ENCODE data around the gene ACAA2. TPM values are rescaled to one million over a fixed set of nuclear protein-coding genes. Genes with fewer than 3 reads are reported as not detected.

The ACAA2 gene
- total and polyA plus RNA-seq, 2 experiments from 2014 or later, result 91.1 to 126 TPM

GRCh38 chr18:49844903-49845302, 31.6 kb upstream of the ACAA2 start:
- H4K20me1 ChIP-seq (replicated peaks; ENCODE audit: insufficient read depth), result no peaks in the 10 kb centered on the region
- H3F3A ChIP-seq (replicated peaks; ENCODE audit: low read depth), result no peaks in the 10 kb centered on the region
- DNase-seq (ENCODE audit: low spot score) (no peak), ATAC-seq (no peak)
- no peak for TF ChIP-seq ZNF114 (CRISPR knock-in tag; IDR thresholded peaks at IDR 0.05)
- TF ChIP-seq NANOG (IDR thresholded peaks at IDR 0.05; ENCODE audit: borderline replicate concordance), result no peak
- no peak for TF ChIP-seq JUNB (IDR thresholded peaks at IDR 0.05; ENCODE audit: unreplicated experiment)
- TF ChIP-seq ZNF331 (CRISPR knock-in tag; IDR thresholded peaks at IDR 0.05; ENCODE audit: low read depth), result no peak
- TF ChIP-seq, protein P1, sequence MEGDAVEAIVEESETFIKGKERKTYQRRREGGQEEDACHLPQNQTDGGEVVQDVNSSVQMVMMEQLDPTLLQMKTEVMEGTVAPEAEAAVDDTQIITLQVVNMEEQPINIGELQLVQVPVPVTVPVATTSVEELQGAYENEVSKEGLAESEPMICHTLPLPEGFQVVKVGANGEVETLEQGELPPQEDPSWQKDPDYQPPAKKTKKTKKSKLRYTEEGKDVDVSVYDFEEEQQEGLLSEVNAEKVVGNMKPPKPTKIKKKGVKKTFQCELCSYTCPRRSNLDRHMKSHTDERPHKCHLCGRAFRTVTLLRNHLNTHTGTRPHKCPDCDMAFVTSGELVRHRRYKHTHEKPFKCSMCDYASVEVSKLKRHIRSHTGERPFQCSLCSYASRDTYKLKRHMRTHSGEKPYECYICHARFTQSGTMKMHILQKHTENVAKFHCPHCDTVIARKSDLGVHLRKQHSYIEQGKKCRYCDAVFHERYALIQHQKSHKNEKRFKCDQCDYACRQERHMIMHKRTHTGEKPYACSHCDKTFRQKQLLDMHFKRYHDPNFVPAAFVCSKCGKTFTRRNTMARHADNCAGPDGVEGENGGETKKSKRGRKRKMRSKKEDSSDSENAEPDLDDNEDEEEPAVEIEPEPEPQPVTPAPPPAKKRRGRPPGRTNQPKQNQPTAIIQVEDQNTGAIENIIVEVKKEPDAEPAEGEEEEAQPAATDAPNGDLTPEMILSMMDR (conservative IDR thresholded peaks at IDR 0.05; ENCODE audit: low read depth in 2 of 2), result no peak
- no peak for TF ChIP-seq EZH2 (IDR thresholded peaks at IDR 0.05; ENCODE audit: low read depth, unreplicated experiment)
- TF ChIP-seq STAT1 (IDR thresholded peaks at IDR 0.05; ENCODE audit: unreplicated experiment), result no peak
- TF ChIP-seq, protein P2, sequence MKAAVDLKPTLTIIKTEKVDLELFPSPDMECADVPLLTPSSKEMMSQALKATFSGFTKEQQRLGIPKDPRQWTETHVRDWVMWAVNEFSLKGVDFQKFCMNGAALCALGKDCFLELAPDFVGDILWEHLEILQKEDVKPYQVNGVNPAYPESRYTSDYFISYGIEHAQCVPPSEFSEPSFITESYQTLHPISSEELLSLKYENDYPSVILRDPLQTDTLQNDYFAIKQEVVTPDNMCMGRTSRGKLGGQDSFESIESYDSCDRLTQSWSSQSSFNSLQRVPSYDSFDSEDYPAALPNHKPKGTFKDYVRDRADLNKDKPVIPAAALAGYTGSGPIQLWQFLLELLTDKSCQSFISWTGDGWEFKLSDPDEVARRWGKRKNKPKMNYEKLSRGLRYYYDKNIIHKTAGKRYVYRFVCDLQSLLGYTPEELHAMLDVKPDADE (IDR thresholded peaks at IDR 0.05), result no peak
- TF ChIP-seq CREB1 (CRISPR knock-in tag; IDR thresholded peaks at IDR 0.05; ENCODE audit: low read depth), result no peak
- TF ChIP-seq POLR2AphosphoS5 (IDR thresholded peaks at IDR 0.05; ENCODE audit: low read depth), result no peak
- TF ChIP-seq, protein P3, sequence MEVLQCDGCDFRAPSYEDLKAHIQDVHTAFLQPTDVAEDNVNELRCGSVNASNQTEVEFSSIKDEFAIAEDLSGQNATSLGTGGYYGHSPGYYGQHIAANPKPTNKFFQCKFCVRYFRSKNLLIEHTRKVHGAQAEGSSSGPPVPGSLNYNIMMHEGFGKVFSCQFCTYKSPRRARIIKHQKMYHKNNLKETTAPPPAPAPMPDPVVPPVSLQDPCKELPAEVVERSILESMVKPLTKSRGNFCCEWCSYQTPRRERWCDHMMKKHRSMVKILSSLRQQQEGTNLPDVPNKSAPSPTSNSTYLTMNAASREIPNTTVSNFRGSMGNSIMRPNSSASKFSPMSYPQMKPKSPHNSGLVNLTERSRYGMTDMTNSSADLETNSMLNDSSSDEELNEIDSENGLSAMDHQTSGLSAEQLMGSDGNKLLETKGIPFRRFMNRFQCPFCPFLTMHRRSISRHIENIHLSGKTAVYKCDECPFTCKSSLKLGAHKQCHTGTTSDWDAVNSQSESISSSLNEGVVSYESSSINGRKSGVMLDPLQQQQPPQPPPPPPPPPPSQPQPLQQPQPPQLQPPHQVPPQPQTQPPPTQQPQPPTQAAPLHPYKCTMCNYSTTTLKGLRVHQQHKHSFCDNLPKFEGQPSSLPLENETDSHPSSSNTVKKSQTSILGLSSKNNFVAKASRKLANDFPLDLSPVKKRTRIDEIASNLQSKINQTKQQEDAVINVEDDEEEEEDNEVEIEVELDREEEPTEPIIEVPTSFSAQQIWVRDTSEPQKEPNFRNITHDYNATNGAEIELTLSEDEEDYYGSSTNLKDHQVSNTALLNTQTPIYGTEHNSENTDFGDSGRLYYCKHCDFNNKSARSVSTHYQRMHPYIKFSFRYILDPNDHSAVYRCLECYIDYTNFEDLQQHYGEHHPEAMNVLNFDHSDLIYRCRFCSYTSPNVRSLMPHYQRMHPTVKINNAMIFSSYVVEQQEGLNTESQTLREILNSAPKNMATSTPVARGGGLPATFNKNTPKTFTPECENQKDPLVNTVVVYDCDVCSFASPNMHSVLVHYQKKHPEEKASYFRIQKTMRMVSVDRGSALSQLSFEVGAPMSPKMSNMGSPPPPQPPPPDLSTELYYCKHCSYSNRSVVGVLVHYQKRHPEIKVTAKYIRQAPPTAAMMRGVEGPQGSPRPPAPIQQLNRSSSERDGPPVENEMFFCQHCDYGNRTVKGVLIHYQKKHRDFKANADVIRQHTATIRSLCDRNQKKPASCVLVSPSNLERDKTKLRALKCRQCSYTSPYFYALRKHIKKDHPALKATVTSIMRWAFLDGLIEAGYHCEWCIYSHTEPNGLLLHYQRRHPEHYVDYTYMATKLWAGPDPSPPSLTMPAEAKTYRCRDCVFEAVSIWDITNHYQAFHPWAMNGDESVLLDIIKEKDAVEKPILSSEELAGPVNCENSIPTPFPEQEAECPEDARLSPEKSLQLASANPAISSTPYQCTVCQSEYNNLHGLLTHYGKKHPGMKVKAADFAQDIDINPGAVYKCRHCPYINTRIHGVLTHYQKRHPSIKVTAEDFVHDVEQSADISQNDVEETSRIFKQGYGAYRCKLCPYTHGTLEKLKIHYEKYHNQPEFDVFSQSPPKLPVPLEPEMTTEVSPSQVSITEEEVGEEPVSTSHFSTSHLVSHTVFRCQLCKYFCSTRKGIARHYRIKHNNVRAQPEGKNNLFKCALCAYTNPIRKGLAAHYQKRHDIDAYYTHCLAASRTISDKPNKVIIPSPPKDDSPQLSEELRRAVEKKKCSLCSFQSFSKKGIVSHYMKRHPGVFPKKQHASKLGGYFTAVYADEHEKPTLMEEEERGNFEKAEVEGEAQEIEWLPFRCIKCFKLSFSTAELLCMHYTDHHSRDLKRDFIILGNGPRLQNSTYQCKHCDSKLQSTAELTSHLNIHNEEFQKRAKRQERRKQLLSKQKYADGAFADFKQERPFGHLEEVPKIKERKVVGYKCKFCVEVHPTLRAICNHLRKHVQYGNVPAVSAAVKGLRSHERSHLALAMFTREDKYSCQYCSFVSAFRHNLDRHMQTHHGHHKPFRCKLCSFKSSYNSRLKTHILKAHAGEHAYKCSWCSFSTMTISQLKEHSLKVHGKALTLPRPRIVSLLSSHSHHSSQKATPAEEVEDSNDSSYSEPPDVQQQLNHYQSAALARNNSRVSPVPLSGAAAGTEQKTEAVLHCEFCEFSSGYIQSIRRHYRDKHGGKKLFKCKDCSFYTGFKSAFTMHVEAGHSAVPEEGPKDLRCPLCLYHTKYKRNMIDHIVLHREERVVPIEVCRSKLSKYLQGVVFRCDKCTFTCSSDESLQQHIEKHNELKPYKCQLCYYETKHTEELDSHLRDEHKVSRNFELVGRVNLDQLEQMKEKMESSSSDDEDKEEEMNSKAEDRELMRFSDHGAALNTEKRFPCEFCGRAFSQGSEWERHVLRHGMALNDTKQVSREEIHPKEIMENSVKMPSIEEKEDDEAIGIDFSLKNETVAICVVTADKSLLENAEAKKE (CRISPR knock-in tag; IDR thresholded peaks at IDR 0.05), result no peak
- no peak for TF ChIP-seq EZH2phosphoT487 (IDR thresholded peaks at IDR 0.05; ENCODE audit: unreplicated experiment)
- no peak for TF ChIP-seq REST (IDR thresholded peaks at IDR 0.05; ENCODE audit: unreplicated experiment)
- Mint-ChIP-seq H3K27me3 (ENCODE audit: insufficient read depth, low read depth, poor library complexity) (peaks cover 6% of the 10 kb centered on the region), H3K27ac (no peak overlapping the region), H3K4me1 (peaks cover 34% of the 10 kb centered on the region), H3K36me3 (ENCODE audit: low read depth) (no peaks in the 10 kb centered on the region; the same call in 2 of the 3 replicates), H3K9me3 (no peaks in the 10 kb centered on the region), H3K4me3 (no peak overlapping the region)
- H3K27ac ChIP-seq (ENCODE audit: low read depth), result no peak overlapping the region
- no peak overlapping the region for H3K4me3 ChIP-seq
- H3K79me2 ChIP-seq (replicated peaks; ENCODE audit: insufficient read depth), result no peaks in the 10 kb centered on the region
- no peaks in the 10 kb centered on the region for H3K9me2 ChIP-seq (ENCODE audit: insufficient read depth)
- no peak overlapping the region for H3K4me2 ChIP-seq
- no peaks in the 10 kb centered on the region for H3K27me3 ChIP-seq (ENCODE audit: insufficient read depth)
- no peaks in the 10 kb centered on the region for H3K4me1 ChIP-seq (ENCODE audit: insufficient read depth)
- no peaks in the 10 kb centered on the region for H3K36me3 ChIP-seq (ENCODE audit: insufficient read depth)
- H2AFZ ChIP-seq, result no peak overlapping the region

Measured in GM23338 (cell line).